Pancreas (tissue), 10 donors: ENCODE data around the gene CDH13. TPM values are rescaled to one million over a fixed set of nuclear protein-coding genes. Genes with fewer than 3 reads are reported as not detected.

Experiments
- ATAC-seq, 4 donors: fragments of 200-7000 bp; cut with Tn5 transposase; one replicate each; pipeline versions ENCODE4 v1.8.0 to v1.9.1; 2020; ENCODE audit warnings: mild to moderate bottlenecking in 4 of 4, moderate library complexity in 4 of 4
- DNase-seq, 6 donors: peaks; one replicate each; pipeline ENCODE4 v3.0.0-alpha.2; 2020
- FAIRE-seq: peaks from 2 replicates; lab custom pipeline; 2012; peaks lifted over from hg19 to GRCh38; lab: Jason Lieb, UNC
- H3K27ac ChIP-seq, 4 donors: fragments of 200-600 bp; sonication (generic); 1 replicate in 3 of 4; 2 replicates in 1 of 4; pipeline versions ENCODE4 v1.5.0 to v1.8.0; 2020
- H3K27me3 ChIP-seq, 4 donors: fragments of 200-600 bp; one replicate each; pipeline ENCODE4 v1.8.0; 2021
- H3K36me3 ChIP-seq, 3 donors: fragments of 200-600 bp; sonication (generic) in 1 of 3; one replicate each; pipeline versions ENCODE4 v1.5.0 to v1.8.0; 2020 to 2021
- H3K4me1 ChIP-seq, 3 donors: fragments of 200-600 bp; one replicate each; pipeline ENCODE4 v1.8.0; 2021
- H3K4me3 ChIP-seq, 4 donors: fragments of 200-600 bp; sonication (generic) in 2 of 4; one replicate each; pipeline versions ENCODE4 v1.5.0 to v1.8.0; 2020 to 2021
- H3K9me3 ChIP-seq, 4 donors: fragments of 200-600 bp; one replicate each; pipeline ENCODE4 v1.8.0; 2021
- CTCF ChIP-seq, 4 donors: fragments of 200-600 bp; sonication (generic) in 3 of 4; IDR thresholded peaks; one replicate each; pipeline versions ENCODE4 v1.5.0 to v1.8.0; 2021; ENCODE audit warnings: antibody characterized with exemption in 4 of 4
- WGBS, 2 donors: extraction: QIAGEN DNeasy Blood & Tissue Kit; methylation state at CpG; one replicate each; pipeline ENCODE4 v1.1.7; 2013; 5-methylcytosine and 5-hydroxymethylcytosine counted together
- intact Hi-C, 3 donors: fragments of 100-400 bp; cut with DNase I; formaldehyde crosslinking; loops; one replicate each; pipeline versions ENCODE4 v1.11.1 to v1.14.2; 2022
- polyA plus RNA-seq, 2 donors: library from polyadenylated mRNA; stranded (reverse); fragments of 200-250 nt; gene quantifications; one replicate each; pipeline ENCODE4 v1.2.3, GENCODE V29; 2013
- total RNA-seq, 6 donors: library from RNA; stranded (reverse); fragmentation: NEBNext Ultra II Directional in 4 of 6; extraction: Animal tissue kit (Norgen Biotek cat#: 25700) in 4 of 6; gene quantifications; one replicate each; pipeline versions ENCODE4 v1.2.1 to v1.2.4, GENCODE V29; 2021 to 2023
- donor health status: healthy with polysubstance abuse.
- donor health status: DM: no; HTN: no; CAD: no; lungs with moderate emphysema.
- donor health status: DM: no; HTN: no; CAD: no.
- donor health status: control.
- donor health status: control.
- donor health status: Bipolar disorder and iron deficiency.
- donor health status: DM: yes; HTN: yes; CAD: no.
- donor health status: DM: no; HTN: no; CAD: no.
- donor health status: DM: no; HTN: no; CAD: no.
- donor health status: DM: yes; HTN: yes; CAD: no.

CDH13 gene
- total and polyA plus RNA-seq, 8 donors: 0.12 to 1.0 (median 0.37) TPM

GRCh38 chr16:82730901-82731300 is 104.1 kb downstream of the CDH13 start:
- FAIRE-seq: no peak

DNA sequence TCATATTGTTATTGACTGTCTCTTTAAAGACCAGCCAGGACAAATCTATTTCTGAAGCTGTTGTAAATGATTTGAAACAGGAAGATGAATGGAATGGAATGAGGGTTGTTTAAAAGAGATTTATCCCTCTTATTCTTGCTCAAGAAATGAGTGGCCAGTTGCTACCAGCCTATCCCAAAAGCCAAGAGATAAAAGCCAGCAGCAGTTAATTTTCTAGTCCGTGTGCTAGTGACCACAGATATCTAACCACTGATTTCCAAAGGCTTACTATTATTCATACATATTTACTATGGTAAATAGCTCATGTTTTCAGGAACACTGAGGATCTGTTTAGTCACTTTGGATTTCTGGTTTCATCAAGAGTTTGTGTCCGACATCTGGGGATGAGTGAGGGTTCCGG is 105.7 kb downstream of the CDH13 start:
- H3K4me1 ChIP-seq: no peaks in the 10 kb centered on the region
- WGBS, 2 donors: 64 to 66% methylated on average over 3 of the region's 3 CpGs
- no peak for DNase-seq
- H3K27ac ChIP-seq: no peak overlapping the region
- TF ChIP-seq CTCF (IDR thresholded peaks at IDR 0.05): no peak
- H3K36me3 ChIP-seq: no peaks in the 10 kb centered on the region
- FAIRE-seq: no peak
- H3K27me3 ChIP-seq: no peaks in the 10 kb centered on the region
- no peaks in the 10 kb centered on the region for H3K9me3 ChIP-seq
- no peak for ATAC-seq
- intact Hi-C loops: no loop called here
- no peak overlapping the region for H3K4me3 ChIP-seq

More at GRCh38 chr16:82730901-82731300, 104.1 kb downstream of the CDH13 start:
- Histone ChIP-seq H3K27me3 (no peaks in the 10 kb centered on the region), H3K27ac (no peak overlapping the region), H3K9me3 (no peaks in the 10 kb centered on the region), H3K36me3 (no peaks in the 10 kb centered on the region), H3K4me3 (no peak overlapping the region), H3K4me1 (no peaks in the 10 kb centered on the region)
- intact Hi-C loops: no loop called here
- DNase-seq: no peak
- no peak for ATAC-seq
- no peak for TF ChIP-seq CTCF (IDR thresholded peaks at IDR 0.05)
- 75 to 86% methylated on average over 2 of the region's 2 CpGs for WGBS, 2 donors

- DNase-seq (no peak), ATAC-seq (peak in 2 of 4 donors; percentile 35 to 42), FAIRE-seq (no peak)
- Histone ChIP-seq H3K27me3 (no peaks in the 10 kb centered on the region), H3K27ac (no peak overlapping the region), H3K4me3 (no peak overlapping the region), H3K9me3 (no peaks in the 10 kb centered on the region), H3K4me1 (no peaks in the 10 kb centered on the region), H3K36me3 (no peaks in the 10 kb centered on the region)
- 20 to 27% methylated on average over 3 of the region's 3 CpGs for WGBS, 2 donors
- no peak for TF ChIP-seq CTCF (IDR thresholded peaks at IDR 0.05)
- intact Hi-C loops: no loop called here
Observed at GRCh38 chr16:82735186-82735585, 108.4 kb downstream of the CDH13 start.

DNA sequence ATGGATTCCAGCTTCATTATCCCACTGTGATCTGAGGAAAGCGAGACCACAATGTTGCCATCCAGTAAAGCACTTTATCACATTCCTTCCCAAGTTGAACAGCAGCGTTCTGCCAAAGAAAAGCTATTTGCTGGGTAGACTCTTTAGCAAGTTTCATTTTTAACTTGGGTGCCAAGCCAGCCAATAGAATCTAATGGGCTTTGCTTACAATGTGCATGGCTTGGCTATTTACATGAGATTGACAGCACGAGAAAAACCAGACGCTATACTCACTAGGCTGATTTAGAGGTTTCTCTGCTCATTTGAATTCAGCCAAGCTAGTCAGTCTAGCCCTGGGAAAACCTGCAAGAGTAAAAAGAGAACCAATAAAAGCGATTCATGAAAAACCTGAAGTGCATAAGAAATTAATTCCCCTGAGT is 108.9 kb downstream of the CDH13 start:
- Histone ChIP-seq H3K36me3 (no peaks in the 10 kb centered on the region), H3K4me3 (no peak overlapping the region), H3K27me3 (no peaks in the 10 kb centered on the region), H3K4me1 (no peaks in the 10 kb centered on the region), H3K27ac (no peak overlapping the region), H3K9me3 (no peaks in the 10 kb centered on the region)
- WGBS, 2 donors: 30 to 31% methylated on average over 5 of the region's 5 CpGs
- intact Hi-C loops: no loop called here
- no peak for FAIRE-seq
- DNase-seq: no peak
- ATAC-seq: peak in 3 of 4 donors; percentile 37 to 72 (median 50)
- TF ChIP-seq CTCF (IDR thresholded peaks at IDR 0.05): no peak

- no peak for DNase-seq
- FAIRE-seq: no peak
- Histone ChIP-seq H3K36me3 (no peaks in the 10 kb centered on the region), H3K9me3 (no peaks in the 10 kb centered on the region), H3K27ac (no peak overlapping the region), H3K4me3 (no peak overlapping the region), H3K27me3 (no peaks in the 10 kb centered on the region), H3K4me1 (no peaks in the 10 kb centered on the region)
- 34 to 37% methylated on average over 2 of the region's 2 CpGs for WGBS, 2 donors
- no peak for TF ChIP-seq CTCF (IDR thresholded peaks at IDR 0.05)
- intact Hi-C loops: no loop called here
- no peak for ATAC-seq
Observed at GRCh38 chr16:82736224-82736623, 109.5 kb downstream of the CDH13 start.
